Transverse colon (tissue), 4 donors: ENCODE measurements around the gene FMO3. TPM values are rescaled to one million over a fixed set of nuclear protein-coding genes. Genes with fewer than 3 reads are reported as not detected.

Experiments
- DNase-seq: peaks from one replicate; pipeline ENCODE4 v3.0.0-alpha.2; 2019
- H3K27ac ChIP-seq, 4 donors: fragments of 200-600 bp; sonication (generic); 2 replicates each; pipeline ENCODE4 v1.5.1; 2016 to 2018; ENCODE audit warnings: inconsistent platforms in 4 of 4
- H3K27me3 ChIP-seq: fragments of 200-600 bp; sonication (generic); 2 replicates; pipeline ENCODE4 v1.5.1; 2017; ENCODE audit warnings: inconsistent platforms
- H3K36me3 ChIP-seq, 4 donors: fragments of 200-600 bp; sonication (generic); 2 replicates each; pipeline ENCODE4 v1.5.1; 2017 to 2019; ENCODE audit warnings: inconsistent platforms in 4 of 4
- H3K4me1 ChIP-seq, 4 donors: fragments of 200-600 bp; sonication (generic); 2 replicates each; pipeline ENCODE4 v1.5.1; 2017 to 2020; ENCODE audit warnings: inconsistent platforms in 4 of 4
- H3K4me3 ChIP-seq, 4 donors: fragments of 200-600 bp; sonication (generic); 1 replicate in 1 of 4; 2 replicates in 3 of 4; pipeline versions ENCODE4 v1.5.1 to v1.6.1; 2017 to 2019; ENCODE audit warnings: inconsistent platforms in 4 of 4
- H3K9me3 ChIP-seq, 2 donors: fragments of 200-600 bp; sonication (generic); 2 replicates each; pipeline ENCODE4 v1.5.1; 2017 to 2019; ENCODE audit warnings: inconsistent platforms in 2 of 2
- EP300 ChIP-seq: sonication (generic); formaldehyde crosslinking; IDR thresholded peaks from one replicate; pipeline ENCODE4 v1.6.1; 2017; ENCODE audit warnings: antibody characterized with exemption, low read depth
- POLR2A ChIP-seq: fragments of 450-650 bp; IDR thresholded peaks from one replicate; pipeline ENCODE4 v1.6.1; 2016; ENCODE audit warnings: antibody characterized with exemption, mild to moderate bottlenecking, moderate library complexity
- POLR2AphosphoS5 ChIP-seq, 3 donors: sonication (generic); formaldehyde crosslinking; IDR thresholded peaks; one replicate each; pipeline ENCODE4 v1.6.1; 2016; ENCODE audit warnings: antibody characterized with exemption in 3 of 3
- WGBS, 2 donors: methylation state at CpG; one replicate each; pipeline ENCODE4 v1.1.5; 2018; ENCODE audit warnings: low coverage in 1 of 2; 5-methylcytosine and 5-hydroxymethylcytosine counted together
- in situ Hi-C, 4 donors: fragments of 200-750 bp; cut with MboI; loops; one replicate each; pipeline versions ENCODE4 v1.15.0 to v1.15.1; 2017; ENCODE audit warnings: low sequenced_read_pairs in 3 of 4, low pct_ligation_motif_present in 1 of 4, low pct_unique_long_range_greater_than_20kb in 1 of 4
- intact Hi-C: fragments of 100-400 bp; cut with DNase I; formaldehyde crosslinking; loops from one replicate; pipeline ENCODE4 v1.15.1; 2023; ENCODE audit warnings: low total_unique reads
- total RNA-seq, 4 donors: library from RNA; depleted of rRNA; stranded (reverse); fragments of >200 nt; gene quantifications; one replicate each; pipeline ENCODE4 v1.1.0, GENCODE V29; 2016
- TF ChIP-seq, protein P1 (sequence below), 5 experiments: fragments of 200-600 bp in 3 of 5; fragments of 450-650 bp in 2 of 5; sonication (generic) in 3 of 5; IDR thresholded peaks; 1 replicate in 2 of 5; 2 replicates in 3 of 5; pipeline ENCODE4 v1.5.1; 2016 to 2017; ENCODE audit warnings: antibody characterized with exemption in 5 of 5, inconsistent platforms in 3 of 5, mild to moderate bottlenecking in 2 of 5, moderate library complexity in 1 of 5

FMO3 gene
- total RNA-seq, 4 donors from 2014 or later, result 0.55 to 1.9 (median 1.7) TPM; not detected in 1

DNA sequence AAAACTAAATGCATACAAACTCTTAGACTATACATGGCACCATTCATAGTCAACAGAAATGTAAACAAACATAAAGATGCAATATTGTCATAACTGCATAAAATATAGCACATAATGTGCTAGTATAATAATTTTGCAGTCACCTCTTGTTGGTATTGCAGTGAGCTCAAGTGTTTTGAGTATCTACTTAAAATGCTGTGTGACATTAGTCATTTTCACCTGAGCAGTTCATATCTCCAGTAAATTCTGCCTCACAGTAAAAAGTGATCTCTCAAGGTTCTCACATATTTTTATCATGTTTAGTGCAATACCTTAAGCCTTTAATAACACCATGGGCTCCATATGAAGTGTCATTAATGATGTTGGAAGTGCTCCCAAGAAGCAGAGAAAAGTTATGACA lies 64.8 kb downstream of the FMO3 start:
- no peak overlapping the region for H3K27ac ChIP-seq
- intact Hi-C loops (no loop called here), in situ Hi-C loops (no loop called here)
- H3K4me3 ChIP-seq, result no peak overlapping the region
- no peaks in the 10 kb centered on the region for H3K27me3 ChIP-seq
- DNase-seq, result no peak
- peaks cover 0 to 5% (median under 1%) of the 10 kb centered on the region in 4 donors for H3K4me1 ChIP-seq
- no peaks in the 10 kb centered on the region for H3K9me3 ChIP-seq
- no peaks in the 10 kb centered on the region for H3K36me3 ChIP-seq
- no peak for TF ChIP-seq POLR2AphosphoS5 (IDR thresholded peaks at IDR 0.05)
- TF ChIP-seq EP300, result no peak
- no peak for TF ChIP-seq POLR2A
- TF ChIP-seq, protein P1, sequence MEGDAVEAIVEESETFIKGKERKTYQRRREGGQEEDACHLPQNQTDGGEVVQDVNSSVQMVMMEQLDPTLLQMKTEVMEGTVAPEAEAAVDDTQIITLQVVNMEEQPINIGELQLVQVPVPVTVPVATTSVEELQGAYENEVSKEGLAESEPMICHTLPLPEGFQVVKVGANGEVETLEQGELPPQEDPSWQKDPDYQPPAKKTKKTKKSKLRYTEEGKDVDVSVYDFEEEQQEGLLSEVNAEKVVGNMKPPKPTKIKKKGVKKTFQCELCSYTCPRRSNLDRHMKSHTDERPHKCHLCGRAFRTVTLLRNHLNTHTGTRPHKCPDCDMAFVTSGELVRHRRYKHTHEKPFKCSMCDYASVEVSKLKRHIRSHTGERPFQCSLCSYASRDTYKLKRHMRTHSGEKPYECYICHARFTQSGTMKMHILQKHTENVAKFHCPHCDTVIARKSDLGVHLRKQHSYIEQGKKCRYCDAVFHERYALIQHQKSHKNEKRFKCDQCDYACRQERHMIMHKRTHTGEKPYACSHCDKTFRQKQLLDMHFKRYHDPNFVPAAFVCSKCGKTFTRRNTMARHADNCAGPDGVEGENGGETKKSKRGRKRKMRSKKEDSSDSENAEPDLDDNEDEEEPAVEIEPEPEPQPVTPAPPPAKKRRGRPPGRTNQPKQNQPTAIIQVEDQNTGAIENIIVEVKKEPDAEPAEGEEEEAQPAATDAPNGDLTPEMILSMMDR (IDR thresholded peaks at IDR 0.05), result no peak

DNA sequence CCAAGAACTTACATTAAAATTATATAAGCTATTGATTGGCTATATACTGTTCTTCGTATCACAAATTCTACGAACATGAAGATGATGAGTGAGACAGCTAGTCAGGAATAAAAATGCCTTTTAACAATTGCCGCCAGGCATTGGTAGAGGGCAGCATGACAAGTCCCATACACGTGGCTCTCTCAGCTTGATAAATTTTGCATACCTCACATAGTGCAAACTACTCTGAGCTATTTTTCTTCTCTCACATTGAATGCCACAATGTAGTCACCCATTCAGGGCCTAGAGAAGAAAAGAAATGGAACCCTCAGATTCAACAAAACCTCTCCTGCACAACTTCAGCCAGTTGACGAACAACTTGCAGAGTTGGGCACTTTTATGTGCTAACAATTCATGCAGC lies 67.4 kb downstream of the FMO3 start:
- 81 to 92% methylated on average over 5 of the region's 5 CpGs for WGBS, 2 donors
- TF ChIP-seq, protein P1 (IDR thresholded peaks at IDR 0.05), result no peak

DNA sequence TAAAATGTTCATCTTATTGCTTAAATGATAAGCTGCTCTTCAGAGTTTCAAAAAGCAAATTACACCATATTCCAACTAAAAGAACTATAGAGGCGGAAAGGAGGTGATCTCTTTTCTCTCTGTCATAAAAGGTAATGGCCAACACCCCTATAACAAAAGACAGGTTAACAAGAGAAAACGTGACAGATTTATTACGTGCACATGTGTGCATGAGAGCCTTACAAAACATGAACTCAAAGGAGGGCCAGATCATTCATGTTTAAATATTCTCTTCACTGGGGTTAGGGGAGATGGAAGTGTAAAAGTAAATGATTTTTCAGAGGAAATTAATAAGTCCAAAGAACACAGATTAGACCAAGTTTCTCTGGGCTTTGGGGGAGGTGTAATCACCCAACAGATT lies 67.8 kb downstream of the FMO3 start:
- no peak overlapping the region for H3K27ac ChIP-seq
- no peak overlapping the region for H3K4me3 ChIP-seq
- DNase-seq, result no peak
- H3K9me3 ChIP-seq, result no peaks in the 10 kb centered on the region
- no peaks in the 10 kb centered on the region for H3K27me3 ChIP-seq
- in situ Hi-C loops, result no loop called here
- peaks cover 0 to 11% (median 4%) of the 10 kb centered on the region in 4 donors for H3K4me1 ChIP-seq
- H3K36me3 ChIP-seq, result no peaks in the 10 kb centered on the region
- 65 to 73% methylated on average over 3 of the region's 3 CpGs for WGBS, 2 donors
- TF ChIP-seq POLR2A, result no peak
- TF ChIP-seq, protein P1 (IDR thresholded peaks at IDR 0.05), result no peak
- no peak for TF ChIP-seq EP300
- TF ChIP-seq POLR2AphosphoS5 (IDR thresholded peaks at IDR 0.05), result no peak
- intact Hi-C loops, result no loop called here

More for the DNA sequence above, 67.4 kb downstream of the FMO3 start:
- in situ Hi-C loops, result no loop called here
- intact Hi-C loops, result no loop called here
- Histone ChIP-seq H3K27me3 (no peaks in the 10 kb centered on the region), H3K4me1 (peaks cover 0 to 11% (median 4%) of the 10 kb centered on the region in 4 donors), H3K9me3 (no peaks in the 10 kb centered on the region), H3K27ac (no peak overlapping the region), H3K36me3 (no peaks in the 10 kb centered on the region), H3K4me3 (no peak overlapping the region)
- no peak for DNase-seq

DNA sequence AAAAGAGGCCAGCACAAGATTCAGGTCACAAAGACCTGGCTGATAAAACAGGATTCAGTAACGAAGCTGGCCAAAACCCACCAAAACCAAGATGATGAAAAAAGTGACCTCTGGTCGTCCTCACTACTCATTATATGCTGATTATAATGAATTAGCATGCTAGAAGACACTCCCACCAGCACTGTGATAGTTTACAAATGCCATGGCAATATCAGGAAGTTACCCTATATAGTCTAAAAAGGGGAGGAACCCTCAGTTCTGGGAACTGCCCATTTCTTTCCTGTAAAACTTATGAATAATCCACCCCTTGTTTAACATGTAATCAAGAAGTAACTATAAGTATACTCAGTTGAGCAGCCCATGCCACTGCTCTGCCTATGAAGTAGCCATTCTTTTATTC lies 68.4 kb downstream of the FMO3 start:
- TF ChIP-seq, protein P1 (IDR thresholded peaks at IDR 0.05), result no peak
- TF ChIP-seq POLR2A (no peak), EP300 (no peak), POLR2AphosphoS5 (IDR thresholded peaks at IDR 0.05) (no peak)
- no peaks in the 10 kb centered on the region for H3K36me3 ChIP-seq
- intact Hi-C loops (no loop called here), in situ Hi-C loops (no loop called here)
- H3K4me3 ChIP-seq, result no peak overlapping the region
- WGBS, 2 donors, result 67 to 90% methylated on average over 1 to 2 of the region's 2 CpGs
- no peak for DNase-seq
- no peaks in the 10 kb centered on the region for H3K9me3 ChIP-seq
- H3K27ac ChIP-seq, result no peak overlapping the region
- no peaks in the 10 kb centered on the region for H3K27me3 ChIP-seq
- peaks cover 0 to 11% (median 4%) of the 10 kb centered on the region in 4 donors for H3K4me1 ChIP-seq
